HG02943 (cell line): ENCODE measurements around the gene AMTN.
A peak's percentile ranks its signal among the peaks of the same experiment; 100 is the strongest.
"Not testable (repeated sequence)": the region's sequence is repeated elsewhere in the genome, so short reads cannot be mapped to it uniquely, and the experiment has no call there.

ENCODE experiments used
- ATAC-seq: cut with Tn5 transposase; IDR thresholded peaks from one replicate; pipeline ENCODE4 v1.9.1; 2021; ENCODE audit warnings: mild to moderate bottlenecking, low read depth, moderate library complexity; ENCODE audit not compliant: unreplicated experiment

The AMTN gene

GRCh38 chr4:70518269-70518668 lies at the start of gene AMTN:
TSS of gene AMTN (plus strand) at chr4:70518569. CDS start at chr4:70518778, 209 bp downstream.
- no peak for ATAC-seq

- ATAC-seq, result no peak
Measured at GRCh38 chr4:70471897-70472296, 46.5 kb upstream of the AMTN start, which contains the start of gene MUC7. TSS of gene MUC7 (plus strand) at chr4:70472197. CDS start at chr4:70474022, 1,825 bp downstream.

GRCh38 chr4:70473679-70474078 lies 44.7 kb upstream of the AMTN start:
- ATAC-seq, result no peak

- ATAC-seq, result no peak
Measured at GRCh38 chr4:70488748-70489147, 29.6 kb upstream of the AMTN start.

GRCh38 chr4:70496231-70496630 lies 22.1 kb upstream of the AMTN start:
- no peak for ATAC-seq

GRCh38 chr4:70501838-70502237 lies 16.5 kb upstream of the AMTN start:
- not testable (repeated sequence) for ATAC-seq

- no peak for ATAC-seq
Measured at GRCh38 chr4:70504733-70505132, 13.6 kb upstream of the AMTN start.

- peak; percentile 82 for ATAC-seq
Measured at GRCh38 chr4:70505151-70505748, 13.1 kb upstream of the AMTN start.

- ATAC-seq, result no peak
Measured at GRCh38 chr4:70508801-70509200, 9.6 kb upstream of the AMTN start.

GRCh38 chr4:70511365-70511764 lies 7.0 kb upstream of the AMTN start:
- no peak for ATAC-seq

GRCh38 chr4:70515367-70516250 lies 2.8 kb upstream of the AMTN start:
- ATAC-seq, result no peak

- ATAC-seq, result no peak
Measured at GRCh38 chr4:70518716-70519115, 347 bp downstream of the AMTN start.

GRCh38 chr4:70522626-70523025 lies 4.3 kb downstream of the AMTN start:
- no peak for ATAC-seq

- no peak for ATAC-seq
Measured at GRCh38 chr4:70530997-70531396, 12.6 kb downstream of the AMTN start.

- peak; percentile 47 for ATAC-seq
Measured at GRCh38 chr4:70531981-70532380, 13.6 kb downstream of the AMTN start.

GRCh38 chr4:70533211-70533610 lies 14.8 kb downstream of the AMTN start:
- peak; percentile 69 for ATAC-seq

GRCh38 chr4:70533791-70534190 lies 15.4 kb downstream of the AMTN start:
- no peak for ATAC-seq

GRCh38 chr4:70534886-70535285 lies 16.5 kb downstream of the AMTN start:
- not testable (repeated sequence) for ATAC-seq

GRCh38 chr4:70538869-70539268 lies 20.5 kb downstream of the AMTN start:
- ATAC-seq, result no peak

GRCh38 chr4:70544279-70544868 lies 26.0 kb downstream of the AMTN start:
- ATAC-seq, result no peak

- ATAC-seq, result no peak
Measured at GRCh38 chr4:70556856-70557255, 38.5 kb downstream of the AMTN start.
